H9 (cell line): Measurements from ENCODE around the gene TGM2. TPM values are rescaled to one million over a fixed set of nuclear protein-coding genes. Genes with fewer than 3 reads are reported as not detected.
"Not testable (repeated sequence)": the region's sequence is repeated elsewhere in the genome, so short reads cannot be mapped to it uniquely, and the experiment has no call there.

Experiments
- DNase-seq: peaks from one replicate; pipeline ENCODE4 v3.0.0-alpha.2; 2017
- H2AFZ ChIP-seq: one replicate; pipeline ENCODE4 v1.6.1; 2013; ENCODE audit warnings: mild to moderate bottlenecking, low read length, control low read depth, moderate library complexity
- H2AK5ac ChIP-seq: 2 replicates; pipeline ENCODE4 v1.6.1; 2013; ENCODE audit warnings: low read length, control low read depth, mixed read lengths; ENCODE audit not compliant: insufficient read length
- H2BK120ac ChIP-seq: one replicate; pipeline ENCODE4 v1.6.1; 2013; ENCODE audit warnings: low read depth, mild to moderate bottlenecking, low read length, control low read depth, inconsistent platforms; ENCODE audit not compliant: poor library complexity, severe bottlenecking
- H2BK12ac ChIP-seq: 2 replicates; pipeline ENCODE4 v1.6.1; 2013; ENCODE audit warnings: low read length, control low read depth, mixed read lengths, low read depth; ENCODE audit not compliant: insufficient read length
- H2BK15ac ChIP-seq: 2 replicates; pipeline ENCODE4 v1.6.1; 2013; ENCODE audit warnings: low read depth, low read length, control low read depth
- H2BK20ac ChIP-seq: one replicate; pipeline ENCODE4 v1.6.1; 2013; ENCODE audit warnings: low read depth, mild to moderate bottlenecking, low read length, control low read depth, inconsistent platforms; ENCODE audit not compliant: poor library complexity, severe bottlenecking
- H2BK5ac ChIP-seq: 2 replicates; pipeline ENCODE4 v1.6.1; 2013; ENCODE audit warnings: low read length, control low read depth, mixed read lengths; ENCODE audit not compliant: insufficient read length
- H3K14ac ChIP-seq: 2 replicates; pipeline ENCODE4 v1.6.1; 2013; ENCODE audit warnings: low read length, control low read depth; ENCODE audit not compliant: insufficient read depth
- H3K18ac ChIP-seq: 2 replicates; pipeline ENCODE4 v1.6.1; 2013; ENCODE audit warnings: low read depth, mild to moderate bottlenecking, mixed read lengths, low read length, control low read depth; ENCODE audit not compliant: insufficient read length
- H3K23ac ChIP-seq: 2 replicates; pipeline ENCODE4 v1.6.1; 2013; ENCODE audit warnings: low read length, control low read depth, mixed read lengths, low read depth; ENCODE audit not compliant: insufficient read length
- H3K23me2 ChIP-seq: 2 replicates; pipeline ENCODE4 v1.6.1; 2013; ENCODE audit warnings: low read depth, mild to moderate bottlenecking, mixed read lengths, low read length, control low read depth; ENCODE audit not compliant: insufficient read length, poor library complexity, severe bottlenecking
- H3K27ac ChIP-seq: 2 replicates; pipeline ENCODE4 v1.5.1; 2013; ENCODE audit warnings: low read length, control low read depth, mixed read lengths, low read depth; ENCODE audit not compliant: insufficient read length
- H3K27me3 ChIP-seq: 2 replicates; pipeline ENCODE4 v1.6.1; 2013; ENCODE audit warnings: low read length, control low read depth, inconsistent platforms; ENCODE audit not compliant: insufficient read depth
- H3K4ac ChIP-seq: 2 replicates; pipeline ENCODE4 v1.6.1; 2013; ENCODE audit warnings: low read depth, mild to moderate bottlenecking, control low read depth, inconsistent platforms, low read length, moderate library complexity
- H3K4me1 ChIP-seq: 2 replicates; pipeline ENCODE4 v1.6.1; 2013; ENCODE audit warnings: low read length, control low read depth, inconsistent platforms; ENCODE audit not compliant: insufficient read depth
- H3K4me2 ChIP-seq: 2 replicates; pipeline ENCODE4 v1.6.1; 2013; ENCODE audit warnings: low read length, control low read depth, mixed read lengths; ENCODE audit not compliant: insufficient read length, insufficient read depth
- H3K56ac ChIP-seq: 2 replicates; pipeline ENCODE4 v1.6.1; 2013; ENCODE audit warnings: low read depth, mild to moderate bottlenecking, mixed read lengths, low read length, control low read depth; ENCODE audit not compliant: insufficient read length
- H3K79me1 ChIP-seq: 2 replicates; pipeline ENCODE4 v1.6.1; 2013; ENCODE audit warnings: low read depth, mild to moderate bottlenecking, moderate library complexity, low read length, control low read depth, inconsistent platforms; ENCODE audit not compliant: insufficient read depth, poor library complexity, severe bottlenecking
- H3K79me2 ChIP-seq: 2 replicates; pipeline ENCODE4 v1.6.1; 2013; ENCODE audit warnings: low read length, control low read depth, inconsistent platforms; ENCODE audit not compliant: insufficient read depth
- H3K9ac ChIP-seq: 2 replicates; pipeline ENCODE4 v1.6.1; 2013; ENCODE audit warnings: low read length, control low read depth, mixed read lengths; ENCODE audit not compliant: insufficient read length; ENCODE audit errors: extremely low read depth
- H3K9me3 ChIP-seq: one replicate; pipeline ENCODE4 v1.6.1; 2013; ENCODE audit warnings: low read depth, low read length, inconsistent platforms; ENCODE audit not compliant: control insufficient read depth
- H3T11ph ChIP-seq: one replicate; pipeline ENCODE4 v1.6.1; 2013; ENCODE audit warnings: mild to moderate bottlenecking, low read length, control low read depth, inconsistent platforms
- H4K20me1 ChIP-seq: one replicate; pipeline ENCODE4 v1.6.1; 2013; ENCODE audit not compliant: control insufficient read depth, insufficient read length, insufficient read depth
- H4K5ac ChIP-seq: 2 replicates; pipeline ENCODE4 v1.6.1; 2013; ENCODE audit warnings: low read depth, mild to moderate bottlenecking, mixed read lengths, low read length, control low read depth; ENCODE audit not compliant: insufficient read length
- H4K8ac ChIP-seq: replicated peaks from 2 replicates; pipeline ENCODE4 v1.6.1; 2013; ENCODE audit warnings: low read length, control low read depth, mixed read lengths, low read depth; ENCODE audit not compliant: insufficient read length
- H4K91ac ChIP-seq: 2 replicates; pipeline ENCODE4 v1.6.1; 2013; ENCODE audit warnings: low read depth, mild to moderate bottlenecking, moderate library complexity, mixed read lengths, low read length, control low read depth; ENCODE audit not compliant: insufficient read length
- H3K27ac Mint-ChIP-seq, 3 experiments: 2 replicates in 2 of 3; 3 replicates in 1 of 3; pipeline ENCODE4 v1.8.0; 2020 to 2021; ENCODE audit warnings: mixed read lengths in 3 of 3, mild to moderate bottlenecking in 1 of 3, moderate library complexity in 1 of 3
- H3K27me3 Mint-ChIP-seq: 2 replicates; pipeline ENCODE4 v1.8.0; 2021; ENCODE audit warnings: low read depth, mild to moderate bottlenecking, moderate library complexity, mixed read lengths
- H3K36me3 Mint-ChIP-seq, 3 experiments: 2 replicates in 2 of 3; 3 replicates in 1 of 3; pipeline ENCODE4 v1.8.0; 2020 to 2021; ENCODE audit warnings: low read depth in 3 of 3, mixed read lengths in 3 of 3; ENCODE audit not compliant: insufficient read depth in 1 of 3
- H3K4me1 Mint-ChIP-seq, 2 experiments: 2 replicates each; pipeline ENCODE4 v1.8.0; 2020; ENCODE audit warnings: mixed read lengths in 2 of 2
- H3K4me3 Mint-ChIP-seq, 2 experiments: 2 replicates in 1 of 2; 3 replicates in 1 of 2; pipeline ENCODE4 v1.8.0; 2020 to 2021; ENCODE audit warnings: mild to moderate bottlenecking in 2 of 2, mixed read lengths in 2 of 2, moderate library complexity in 1 of 2
- H3K9me3 Mint-ChIP-seq, 2 experiments: 2 replicates in 1 of 2; 3 replicates in 1 of 2; pipeline ENCODE4 v1.8.0; 2020; ENCODE audit warnings: mild to moderate bottlenecking in 2 of 2, mixed read lengths in 2 of 2, moderate library complexity in 1 of 2
- WGBS: extraction: QIAGEN DNeasy Blood & Tissue Kit; methylation state at CpG from one replicate; pipeline ENCODE4 v1.1.7; 2013; ENCODE audit warnings: missing lambda C conversion rate, low lambda C conversion rate, mixed read lengths; ENCODE audit not compliant: insufficient read length; ENCODE audit errors: extremely low coverage; 5-methylcytosine and 5-hydroxymethylcytosine counted together
- total RNA-seq: library from RNA; stranded (reverse); gene quantifications from 2 replicates; pipeline ENCODE4 v1.2.1, GENCODE V29; 2021
- TF ChIP-seq, protein P1 (sequence below): fragments of 200-600 bp; sonication (generic); conservative IDR thresholded peaks from 3 replicates; pipeline ENCODE4 v1.8.0; 2021; ENCODE audit warnings: antibody characterized with exemption, mild to moderate bottlenecking

Gene TGM2
- total RNA-seq, 1 experiment from 2014 or later, result 1.1 TPM

DNA sequence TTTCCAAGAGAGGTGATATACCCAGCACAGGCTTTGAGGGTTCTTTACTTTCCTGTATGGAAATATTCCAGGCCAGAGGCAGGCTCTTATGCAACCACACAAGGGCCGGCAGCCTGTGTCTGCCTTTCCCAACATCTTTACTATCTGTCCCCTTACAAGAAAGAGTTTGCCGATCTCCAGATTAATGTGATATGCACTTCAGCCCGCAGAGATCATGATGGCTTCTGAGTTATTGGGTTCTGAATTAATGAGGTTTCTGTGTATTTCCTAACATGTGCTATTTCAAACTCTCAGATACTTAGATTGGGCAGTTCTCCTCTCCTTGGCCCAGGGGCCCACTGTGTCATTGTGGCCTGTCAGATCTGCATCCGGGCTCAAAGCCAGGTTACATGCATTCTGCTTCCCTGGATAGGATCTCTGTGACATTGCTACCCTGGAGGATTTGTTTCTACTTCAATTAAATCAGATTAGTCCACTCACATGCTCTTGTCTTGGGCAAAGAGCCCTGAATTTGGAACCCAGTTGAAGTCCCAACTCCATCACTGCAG lies 56.6 kb downstream of the TGM2 start:
- H3K79me2 ChIP-seq, result no peaks in the 10 kb centered on the region
- H3K23me2 ChIP-seq, result no peaks in the 10 kb centered on the region
- WGBS, result no CpG with 5 or more reads among the region's 4 CpGs
- H3K4me1 ChIP-seq, result no peaks in the 10 kb centered on the region
- no peak overlapping the region for H3K9ac ChIP-seq
- H4K5ac ChIP-seq, result no peak overlapping the region
- H2BK20ac ChIP-seq, result no peak overlapping the region
- Mint-ChIP-seq H3K27me3 (no peaks in the 10 kb centered on the region; the same call in 1 of the 2 replicates), H3K9me3 (no peaks in the 10 kb centered on the region), H3K27ac (no peak overlapping the region), H3K4me1 (peaks cover 2% of the 10 kb centered on the region in 2 experiments), H3K36me3 (no peaks in the 10 kb centered on the region), H3K4me3 (no peak overlapping the region)
- TF ChIP-seq, protein P1, sequence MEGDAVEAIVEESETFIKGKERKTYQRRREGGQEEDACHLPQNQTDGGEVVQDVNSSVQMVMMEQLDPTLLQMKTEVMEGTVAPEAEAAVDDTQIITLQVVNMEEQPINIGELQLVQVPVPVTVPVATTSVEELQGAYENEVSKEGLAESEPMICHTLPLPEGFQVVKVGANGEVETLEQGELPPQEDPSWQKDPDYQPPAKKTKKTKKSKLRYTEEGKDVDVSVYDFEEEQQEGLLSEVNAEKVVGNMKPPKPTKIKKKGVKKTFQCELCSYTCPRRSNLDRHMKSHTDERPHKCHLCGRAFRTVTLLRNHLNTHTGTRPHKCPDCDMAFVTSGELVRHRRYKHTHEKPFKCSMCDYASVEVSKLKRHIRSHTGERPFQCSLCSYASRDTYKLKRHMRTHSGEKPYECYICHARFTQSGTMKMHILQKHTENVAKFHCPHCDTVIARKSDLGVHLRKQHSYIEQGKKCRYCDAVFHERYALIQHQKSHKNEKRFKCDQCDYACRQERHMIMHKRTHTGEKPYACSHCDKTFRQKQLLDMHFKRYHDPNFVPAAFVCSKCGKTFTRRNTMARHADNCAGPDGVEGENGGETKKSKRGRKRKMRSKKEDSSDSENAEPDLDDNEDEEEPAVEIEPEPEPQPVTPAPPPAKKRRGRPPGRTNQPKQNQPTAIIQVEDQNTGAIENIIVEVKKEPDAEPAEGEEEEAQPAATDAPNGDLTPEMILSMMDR, result no peak
- no peak overlapping the region for H2BK12ac ChIP-seq
- H4K91ac ChIP-seq, result no peak overlapping the region
- no peak for DNase-seq
- H2AFZ ChIP-seq, result no peak overlapping the region
- no peak overlapping the region for H2BK5ac ChIP-seq
- H4K8ac ChIP-seq, result no peak overlapping the region
- no peak overlapping the region for H3K4me2 ChIP-seq
- no peaks in the 10 kb centered on the region for H3K27me3 ChIP-seq
- no peak overlapping the region for H2BK15ac ChIP-seq
- H3K27ac ChIP-seq, result no peak overlapping the region
- no peak overlapping the region for H3T11ph ChIP-seq
- H2AK5ac ChIP-seq, result no peak overlapping the region
- H3K14ac ChIP-seq, result no peak overlapping the region
- no peaks in the 10 kb centered on the region for H3K9me3 ChIP-seq
- H3K56ac ChIP-seq, result no peak overlapping the region
- no peak overlapping the region for H3K23ac ChIP-seq
- H3K79me1 ChIP-seq, result no peaks in the 10 kb centered on the region
- H3K18ac ChIP-seq, result no peak overlapping the region
- H2BK120ac ChIP-seq, result no peak overlapping the region
- no peak overlapping the region for H3K4ac ChIP-seq
- no peaks in the 10 kb centered on the region for H4K20me1 ChIP-seq

DNA sequence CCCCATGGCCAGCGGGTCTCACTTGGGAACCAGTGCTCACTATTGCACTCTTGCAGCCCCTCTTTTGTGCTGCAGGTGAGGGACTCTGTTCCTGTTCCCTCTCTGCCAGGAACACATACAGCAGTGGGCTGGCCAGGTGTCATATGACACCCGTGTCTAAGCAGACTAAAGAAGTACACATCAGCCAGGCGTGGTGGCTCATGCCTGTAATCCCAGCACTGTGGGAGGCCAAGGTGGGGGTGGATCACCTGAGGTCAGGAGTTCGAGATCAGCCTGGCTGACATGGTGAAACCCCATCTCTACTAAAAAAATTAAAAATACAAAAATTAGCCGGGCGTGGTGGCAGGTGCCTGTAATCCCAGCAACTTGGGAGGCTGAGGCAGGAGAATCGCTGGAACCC lies 57.2 kb downstream of the TGM2 start:
- not testable (repeated sequence) for H4K8ac ChIP-seq, H3K36me3 Mint-ChIP-seq, H4K20me1 ChIP-seq, H3K27ac ChIP-seq, DNase-seq, H3K9ac ChIP-seq, H2BK20ac ChIP-seq, H3T11ph ChIP-seq, H2BK120ac ChIP-seq, H3K4me1 ChIP-seq, H3K27me3 Mint-ChIP-seq, H2AK5ac ChIP-seq, H3K9me3 ChIP-seq, H2BK15ac ChIP-seq, H2BK12ac ChIP-seq, H3K14ac ChIP-seq, H4K91ac ChIP-seq, H2BK5ac ChIP-seq, H3K18ac ChIP-seq, H3K9me3 Mint-ChIP-seq, H3K27me3 ChIP-seq, H3K79me2 ChIP-seq, H3K4me3 Mint-ChIP-seq, H2AFZ ChIP-seq, H3K4ac ChIP-seq, H3K27ac Mint-ChIP-seq, H4K5ac ChIP-seq, H3K4me1 Mint-ChIP-seq, H3K79me1 ChIP-seq, H3K56ac ChIP-seq, H3K23me2 ChIP-seq, H3K23ac ChIP-seq, H3K4me2 ChIP-seq
- no CpG with 5 or more reads among the region's 7 CpGs for WGBS
